WERI-Rb-1 (cell line): ENCODE data around the gene MST1.

ENCODE experiments used
- DNase-seq: peaks from one replicate; pipeline ENCODE4 v3.0.0-alpha.2; 2020
- H3K27ac ChIP-seq: fragments of 250-450 bp; sonication (Bioruptor Pico); 2 replicates; pipeline ENCODE4 v1.5.1; 2020; ENCODE audit warnings: mild to moderate bottlenecking, moderate library complexity
- H3K27me3 ChIP-seq: fragments of 250-450 bp; sonication (Bioruptor Pico); 2 replicates; pipeline ENCODE4 v1.5.1; 2021; ENCODE audit warnings: mild to moderate bottlenecking, low read depth, moderate library complexity; ENCODE audit not compliant: insufficient read depth, severe bottlenecking
- H3K36me3 ChIP-seq: fragments of 250-450 bp; sonication (Bioruptor Pico); 2 replicates; pipeline ENCODE4 v1.5.1; 2020; ENCODE audit warnings: mild to moderate bottlenecking, moderate library complexity
- H3K4me3 ChIP-seq: 2 replicates; pipeline ENCODE4 v1.5.1; 2011; ENCODE audit warnings: low read depth, mild to moderate bottlenecking, control low read depth, low read length
- H3K9me3 ChIP-seq: fragments of 250-450 bp; sonication (Bioruptor Pico); 2 replicates; pipeline ENCODE4 v1.5.1; 2021; ENCODE audit warnings: mild to moderate bottlenecking, moderate library complexity; ENCODE audit not compliant: severe bottlenecking
- CTCF ChIP-seq: IDR thresholded peaks from 2 replicates; pipeline ENCODE4 v1.5.1; 2011; ENCODE audit warnings: low read depth, mild to moderate bottlenecking, control low read depth, inconsistent platforms, low read length

MST1 gene

GRCh38 chr3:49689046-49689907, at the start of gene MST1, which contains the start of gene RNF123:
TSS of gene MST1 (minus strand) at chr3:49689474. CDS start at chr3:49688691, 783 bp downstream.
TSS of gene RNF123 (plus strand) at chr3:49689557. CDS start at chr3:49691166, 1,609 bp downstream.
- H3K27ac ChIP-seq, result peak within 1 kb of the TSS; percentile 63
- H3K9me3 ChIP-seq, result no peaks in the 10 kb centered on the region
- no peaks in the 10 kb centered on the region for H3K27me3 ChIP-seq
- peak; percentile 92 for DNase-seq
- peak within 1 kb of the TSS; percentile 86 for H3K4me3 ChIP-seq
- TF ChIP-seq CTCF, result peak; percentile 40; the same call in 1 of the 2 replicates
- H3K36me3 ChIP-seq, result no peaks in the 10 kb centered on the region

- no peaks in the 10 kb centered on the region for H3K27me3 ChIP-seq
- H3K36me3 ChIP-seq, result peaks cover 80% of the 10 kb centered on the region
These were observed 48.9 kb upstream of the MST1 start for GRCh38 chr3:49738067-49738713.

DNA sequence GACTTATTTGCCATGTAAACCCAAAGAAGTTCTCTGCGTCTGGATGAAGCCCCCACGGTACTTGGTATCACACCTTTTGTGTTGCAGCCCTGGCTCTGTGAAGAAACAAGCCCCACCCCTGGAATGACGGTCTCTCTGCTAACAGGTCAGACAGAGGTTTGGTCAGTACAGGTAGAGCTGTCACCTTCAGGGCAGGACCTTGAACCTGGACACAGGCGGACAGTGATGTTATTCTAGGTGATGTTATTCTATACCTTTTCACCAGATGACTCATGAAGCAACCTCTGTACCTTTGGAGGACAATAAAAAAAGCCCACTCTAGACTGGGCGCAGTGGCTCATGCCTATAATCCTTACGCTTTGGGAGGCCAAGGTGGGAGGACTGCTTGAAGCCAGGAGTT, 45.5 kb upstream of the MST1 start:
- H3K36me3 ChIP-seq, result peaks cover 85% of the 10 kb centered on the region
- no peaks in the 10 kb centered on the region for H3K27me3 ChIP-seq

More at GRCh38 chr3:49738067-49738713, 48.9 kb upstream of the MST1 start:
- DNase-seq, result no peak
- TF ChIP-seq CTCF, result no peak
- no peak overlapping the region for H3K4me3 ChIP-seq
- no peak overlapping the region for H3K27ac ChIP-seq
- H3K9me3 ChIP-seq, result no peaks in the 10 kb centered on the region

DNA sequence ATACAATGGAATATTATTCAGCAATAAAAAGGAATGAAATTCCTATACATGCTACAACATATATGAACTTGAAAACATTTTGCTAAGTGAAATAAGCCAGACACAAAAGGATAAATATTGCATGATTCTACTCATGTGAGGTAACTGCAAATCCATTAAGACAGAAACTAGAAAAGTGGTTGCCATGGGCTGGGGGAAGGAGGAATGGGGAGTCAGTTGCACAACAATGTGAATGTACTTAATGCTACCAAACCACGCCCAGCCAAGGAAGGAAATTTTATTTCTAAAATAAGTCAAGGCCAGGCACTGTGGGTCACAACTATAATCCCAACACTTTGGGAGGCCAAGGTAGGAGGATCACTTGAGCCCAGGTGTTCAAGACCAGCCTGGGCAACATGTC, 44.3 kb upstream of the MST1 start:
- Histone ChIP-seq H3K4me3 (no peak overlapping the region), H3K36me3 (peaks cover 78% of the 10 kb centered on the region), H3K27ac (no peak overlapping the region), H3K27me3 (no peaks in the 10 kb centered on the region), H3K9me3 (no peaks in the 10 kb centered on the region)
- TF ChIP-seq CTCF, result no peak
- no peak for DNase-seq

More for the DNA sequence above, 45.5 kb upstream of the MST1 start:
- TF ChIP-seq CTCF, result no peak
- H3K27ac ChIP-seq, result no peak overlapping the region
- H3K4me3 ChIP-seq, result no peak overlapping the region
- DNase-seq, result no peak
- no peaks in the 10 kb centered on the region for H3K9me3 ChIP-seq

- H3K27ac ChIP-seq, result no peak overlapping the region
- H3K27me3 ChIP-seq, result no peaks in the 10 kb centered on the region
- no peak overlapping the region for H3K4me3 ChIP-seq
- no peaks in the 10 kb centered on the region for H3K9me3 ChIP-seq
- H3K36me3 ChIP-seq, result peaks cover 72% of the 10 kb centered on the region
- no peak for TF ChIP-seq CTCF
- no peak for DNase-seq
These were observed 43.3 kb upstream of the MST1 start for GRCh38 chr3:49732597-49732996.
